Progenitor cell of endocrine pancreas (in vitro differentiated cells): ENCODE data around the gene CLDN16. TPM values are rescaled to one million over a fixed set of nuclear protein-coding genes. Genes with fewer than 3 reads are reported as not detected.

ENCODE experiments used
- DNase-seq: peaks from one replicate; pipeline ENCODE4 v3.0.0; 2021; ENCODE audit warnings: low spot score; ENCODE audit not compliant: unreplicated experiment
- H3K27ac Mint-ChIP-seq: 2 replicates; pipeline ENCODE4 v1.8.0; 2021; ENCODE audit warnings: mild to moderate bottlenecking, moderate library complexity, mixed read lengths
- H3K27me3 Mint-ChIP-seq: 2 replicates; pipeline ENCODE4 v1.8.0; 2021; ENCODE audit warnings: mixed read lengths
- H3K36me3 Mint-ChIP-seq: 2 replicates; pipeline ENCODE4 v1.8.0; 2022; ENCODE audit warnings: mixed read lengths; ENCODE audit not compliant: insufficient read depth
- H3K4me1 Mint-ChIP-seq: 2 replicates; pipeline ENCODE4 v1.8.0; 2021; ENCODE audit warnings: low read depth, mixed read lengths
- H3K4me3 Mint-ChIP-seq: 2 replicates; pipeline ENCODE4 v1.8.0; 2021; ENCODE audit warnings: low read depth, mild to moderate bottlenecking, moderate library complexity, mixed read lengths
- H3K9me3 Mint-ChIP-seq: 2 replicates; pipeline ENCODE4 v1.8.0; 2021; ENCODE audit warnings: low read depth, mixed read lengths
- CTCF ChIP-seq: fragments of 200-600 bp; sonication (generic); IDR thresholded peaks from one replicate; pipeline ENCODE4 v1.5.0; 2021; ENCODE audit warnings: antibody characterized with exemption, mild to moderate bottlenecking; ENCODE audit not compliant: unreplicated experiment
- total RNA-seq: library from RNA; stranded (reverse); gene quantifications from 2 replicates; pipeline ENCODE4 v1.2.1, GENCODE V29; 2021

CLDN16 gene
- total RNA-seq, 1 donor from 2014 or later, result 0.31 TPM

DNA sequence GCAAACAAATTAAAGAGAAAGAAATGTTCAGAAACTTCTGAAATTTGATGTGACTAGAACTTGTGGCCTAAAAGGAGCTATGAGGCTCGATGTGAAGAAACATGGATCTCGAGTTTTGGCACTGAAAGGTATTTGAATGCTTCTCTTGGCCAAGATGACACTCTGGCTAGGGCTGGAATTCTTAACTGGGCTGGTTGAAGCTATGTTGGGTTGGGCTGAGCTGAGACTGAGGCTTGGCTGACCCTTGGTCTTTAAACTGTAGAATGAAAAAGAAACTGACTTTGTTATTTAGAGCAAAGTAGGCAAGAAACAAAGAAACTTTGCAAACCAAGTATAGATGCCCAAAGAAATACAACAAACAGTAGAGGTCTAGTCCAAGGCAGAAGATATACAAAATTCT is 28.1 kb upstream of the CLDN16 start:
- Mint-ChIP-seq H3K9me3 (peaks cover 5% of the 10 kb centered on the region), H3K4me1 (peaks cover 2% of the 10 kb centered on the region), H3K27ac (no peak overlapping the region), H3K36me3 (peaks cover 2% of the 10 kb centered on the region), H3K27me3 (no peaks in the 10 kb centered on the region), H3K4me3 (no peak overlapping the region)
- no peak for DNase-seq
- no peak for TF ChIP-seq CTCF

DNA sequence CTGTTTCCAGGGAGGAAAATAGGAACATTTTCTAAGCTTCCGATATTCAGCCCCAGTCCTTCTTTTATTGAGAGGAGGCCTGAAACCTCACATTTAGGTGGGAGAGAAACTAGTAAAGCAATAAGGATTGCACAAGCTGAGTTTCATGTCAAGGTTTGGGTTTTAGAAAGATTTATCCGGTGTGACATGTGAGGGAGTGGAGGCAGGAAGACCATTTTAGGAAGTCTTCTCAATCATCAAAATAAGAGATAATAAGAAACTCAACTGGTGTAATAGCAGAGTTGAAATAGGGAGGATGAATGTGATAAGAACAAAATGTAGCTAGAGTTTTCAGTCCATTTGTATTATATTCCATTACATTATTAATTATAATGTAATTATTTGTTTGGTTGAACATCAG is 27.7 kb upstream of the CLDN16 start:
- Mint-ChIP-seq H3K4me1 (peaks cover 2% of the 10 kb centered on the region), H3K36me3 (peaks cover 2% of the 10 kb centered on the region), H3K27me3 (no peaks in the 10 kb centered on the region), H3K9me3 (peaks cover 5% of the 10 kb centered on the region), H3K27ac (no peak overlapping the region), H3K4me3 (no peak overlapping the region)
- DNase-seq, result no peak
- TF ChIP-seq CTCF, result no peak

DNA sequence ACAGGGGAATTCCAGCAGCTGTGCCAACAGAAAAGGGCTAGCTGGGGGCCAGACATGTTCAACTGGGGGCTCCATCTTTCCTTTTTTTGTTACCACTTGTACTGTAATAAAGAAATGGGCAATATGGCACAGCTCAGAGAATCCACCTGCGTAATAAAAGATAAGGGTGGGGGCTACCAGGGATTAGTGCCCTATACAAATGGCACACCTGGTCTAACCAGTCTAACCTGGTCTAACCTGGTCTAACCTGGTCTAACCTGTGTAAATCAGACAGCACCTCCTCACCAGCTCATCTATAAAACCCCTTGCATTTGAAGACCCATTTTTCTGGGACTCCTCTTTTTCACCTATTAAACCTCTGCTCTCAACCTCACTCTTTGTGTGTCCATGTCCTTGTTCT is 26.2 kb upstream of the CLDN16 start:
- no peak overlapping the region for H3K27ac Mint-ChIP-seq
- TF ChIP-seq CTCF, result no peak
- peaks cover 5% of the 10 kb centered on the region for H3K9me3 Mint-ChIP-seq
- no peak overlapping the region for H3K4me3 Mint-ChIP-seq
- no peak for DNase-seq
- no peaks in the 10 kb centered on the region for H3K27me3 Mint-ChIP-seq
- H3K36me3 Mint-ChIP-seq, result peaks cover 2% of the 10 kb centered on the region
- peaks cover 2% of the 10 kb centered on the region for H3K4me1 Mint-ChIP-seq

GRCh38 chr3:190362258-190362657 is 25.7 kb upstream of the CLDN16 start:
- no peak for TF ChIP-seq CTCF
- peaks cover 5% of the 10 kb centered on the region for H3K9me3 Mint-ChIP-seq
- H3K27ac Mint-ChIP-seq, result no peak overlapping the region
- no peak overlapping the region for H3K4me3 Mint-ChIP-seq
- H3K36me3 Mint-ChIP-seq, result peaks cover 2% of the 10 kb centered on the region
- no peaks in the 10 kb centered on the region for H3K27me3 Mint-ChIP-seq
- H3K4me1 Mint-ChIP-seq, result peaks cover 2% of the 10 kb centered on the region
- DNase-seq, result no peak

DNA sequence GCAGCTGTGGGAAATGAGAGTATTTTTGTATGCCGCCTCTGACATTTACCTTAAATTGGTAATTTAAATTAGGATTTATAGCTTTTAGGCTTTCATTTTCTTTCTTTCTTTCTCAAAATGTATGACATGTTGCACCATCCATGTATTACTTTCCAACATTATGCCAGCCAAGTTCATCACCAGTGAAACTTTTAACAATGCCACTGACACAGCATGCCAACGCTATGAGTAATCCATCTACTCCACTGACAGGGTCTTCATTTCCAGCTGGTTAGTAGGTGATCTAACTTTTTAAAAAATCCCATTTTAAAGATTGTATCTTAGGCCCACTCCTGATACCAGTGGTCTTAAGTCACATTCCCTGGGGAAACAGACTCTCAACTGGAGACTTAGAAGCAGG is 21.8 kb upstream of the CLDN16 start:
- DNase-seq, result no peak
- Mint-ChIP-seq H3K36me3 (peaks cover 2% of the 10 kb centered on the region), H3K4me3 (no peak overlapping the region), H3K9me3 (peaks cover 5% of the 10 kb centered on the region), H3K27ac (no peak overlapping the region), H3K4me1 (peaks cover 2% of the 10 kb centered on the region), H3K27me3 (no peaks in the 10 kb centered on the region)
- TF ChIP-seq CTCF, result no peak
